Endodermal cell (in vitro differentiated cells): ENCODE measurements around the gene ACVR1B. TPM values are rescaled to one million over a fixed set of nuclear protein-coding genes. Genes with fewer than 3 reads are reported as not detected.
A peak's percentile ranks its signal among the peaks of the same experiment; 100 is the strongest.

ENCODE experiments used
- DNase-seq: peaks from one replicate; pipeline ENCODE4 v3.0.0-alpha.2; 2017
- H3K27ac ChIP-seq: 2 replicates; pipeline ENCODE4 v1.5.1; 2013; ENCODE audit warnings: mild to moderate bottlenecking, low read depth, low read length, moderate library complexity
- H3K27me3 ChIP-seq: 2 replicates; pipeline ENCODE4 v1.6.1; 2013; ENCODE audit warnings: mild to moderate bottlenecking, low read length, moderate library complexity; ENCODE audit not compliant: insufficient read depth, control insufficient read depth, poor library complexity, severe bottlenecking
- H3K36me3 ChIP-seq: 2 replicates; pipeline ENCODE4 v1.7.0; 2013; ENCODE audit warnings: mild to moderate bottlenecking, low read length, moderate library complexity; ENCODE audit not compliant: control insufficient read depth, insufficient read depth
- H3K4me1 ChIP-seq: one replicate; pipeline ENCODE4 v1.7.0; 2013; ENCODE audit warnings: low read length; ENCODE audit not compliant: control insufficient read depth, insufficient read depth
- H3K4me3 ChIP-seq: 2 replicates; pipeline ENCODE4 v1.5.1; 2013; ENCODE audit warnings: mild to moderate bottlenecking, low read length, moderate library complexity
- H3K9ac ChIP-seq: 2 replicates; pipeline ENCODE4 v1.6.1; 2013; ENCODE audit warnings: mild to moderate bottlenecking, low read length, moderate library complexity; ENCODE audit not compliant: poor library complexity, severe bottlenecking; ENCODE audit errors: extremely low read depth
- H3K9me3 ChIP-seq: 2 replicates; pipeline ENCODE4 v1.6.1; 2013; ENCODE audit warnings: mild to moderate bottlenecking, low read length, moderate library complexity; ENCODE audit not compliant: control insufficient read depth
- H3K27ac Mint-ChIP-seq: 2 replicates; pipeline ENCODE4 v1.8.0; 2020; ENCODE audit warnings: mixed read lengths
- H3K27me3 Mint-ChIP-seq: 2 replicates; pipeline ENCODE4 v1.8.0; 2021; ENCODE audit warnings: mild to moderate bottlenecking, mixed read lengths; ENCODE audit not compliant: insufficient read depth
- H3K36me3 Mint-ChIP-seq: 2 replicates; pipeline ENCODE4 v1.8.0; 2020; ENCODE audit warnings: low read depth, mixed read lengths
- H3K4me1 Mint-ChIP-seq: 2 replicates; pipeline ENCODE4 v1.8.0; 2020; ENCODE audit warnings: mixed read lengths
- H3K4me3 Mint-ChIP-seq: 2 replicates; pipeline ENCODE4 v1.8.0; 2020; ENCODE audit warnings: mild to moderate bottlenecking, moderate library complexity, mixed read lengths
- H3K9me3 Mint-ChIP-seq: 2 replicates; pipeline ENCODE4 v1.8.0; 2020; ENCODE audit warnings: mild to moderate bottlenecking, mixed read lengths
- CTCF ChIP-seq: fragments of 200-600 bp; sonication (generic); conservative IDR thresholded peaks from 2 replicates; pipeline ENCODE4 v1.5.0; 2021; ENCODE audit warnings: antibody characterized with exemption, mild to moderate bottlenecking
- WGBS, 2 experiments: methylation state at CpG; one replicate each; pipeline versions ENCODE4 v1.1.5 to v1.1.7; 2013; ENCODE audit warnings: missing lambda C conversion rate in 2 of 2, mixed read lengths in 1 of 2; ENCODE audit not compliant: insufficient coverage in 1 of 2, insufficient read length in 1 of 2; 5-methylcytosine and 5-hydroxymethylcytosine counted together
- total RNA-seq, 2 donors: library from RNA; stranded (reverse); fragmentation: NEBNext Ultra II Directional in 1 of 2; extraction: Animal tissue kit (Norgen Biotek cat#: 25700) in 1 of 2; gene quantifications; 2 replicates in 1 of 2; 3 replicates in 1 of 2; pipeline ENCODE4 v1.2.1, GENCODE V29; 2021

ACVR1B gene
- total RNA-seq, 2 donors from 2014 or later = 48.6 to 59.3 TPM

DNA sequence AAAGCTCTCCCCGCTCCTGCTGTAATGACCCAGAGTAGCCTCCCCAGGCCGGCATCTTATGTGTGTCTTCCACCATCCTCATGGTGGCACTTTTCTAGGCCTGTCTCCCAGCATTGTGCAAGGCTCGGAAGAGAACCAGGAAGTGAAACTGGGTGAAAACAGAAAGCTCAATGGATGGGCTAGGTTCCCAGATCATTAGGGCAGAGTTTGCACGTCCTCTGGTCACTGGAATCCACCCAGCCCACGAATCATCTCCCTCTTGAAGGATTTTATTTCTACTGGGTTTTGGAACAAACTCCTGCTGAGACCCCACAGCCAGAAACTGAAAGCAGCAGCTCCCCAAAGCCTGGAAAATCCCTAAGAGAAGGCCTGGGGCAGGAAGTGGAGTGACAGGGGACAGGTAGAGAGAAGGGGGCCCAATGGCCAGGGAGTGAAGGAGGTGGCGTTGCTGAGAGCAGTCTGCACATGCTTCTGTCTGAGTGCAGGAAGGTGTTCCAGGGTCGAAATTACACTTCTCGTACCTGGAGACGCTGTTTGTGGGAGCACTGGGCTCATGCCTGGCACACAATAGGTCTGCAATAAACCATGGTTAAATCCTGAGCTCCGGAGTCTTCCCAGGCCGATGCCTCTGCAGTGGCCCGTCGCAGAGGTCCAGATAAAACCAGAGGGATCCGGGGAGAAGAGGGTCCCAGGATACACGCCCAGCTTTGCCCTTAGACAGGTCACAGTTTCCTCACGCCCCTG lies 28.6 kb upstream of the ACVR1B start:
- no peak overlapping the region for H3K4me3 ChIP-seq
- H3K4me1 ChIP-seq = peaks cover 4% of the 10 kb centered on the region
- H3K9me3 ChIP-seq = no peaks in the 10 kb centered on the region
- DNase-seq = no peak
- H3K9ac ChIP-seq = no peak overlapping the region
- no peaks in the 10 kb centered on the region for H3K9me3 Mint-ChIP-seq
- no peaks in the 10 kb centered on the region for H3K36me3 ChIP-seq
- H3K27me3 ChIP-seq = no peaks in the 10 kb centered on the region
- no peak overlapping the region for H3K27ac ChIP-seq
- TF ChIP-seq CTCF = no peak
- WGBS, 2 experiments = 70 to 80% methylated on average over 13 to 16 of the region's 16 CpGs
- peaks cover 13% of the 10 kb centered on the region for H3K27me3 Mint-ChIP-seq
- peak overlapping the region; percentile 30 for H3K4me3 Mint-ChIP-seq
- no peak overlapping the region for H3K27ac Mint-ChIP-seq
- H3K4me1 Mint-ChIP-seq = peaks cover 30% of the 10 kb centered on the region
- no peaks in the 10 kb centered on the region for H3K36me3 Mint-ChIP-seq

- H3K4me3 ChIP-seq = no peak overlapping the region
- H3K4me3 Mint-ChIP-seq = peak overlapping the region; percentile 30
These were observed 27.8 kb upstream of the ACVR1B start for GRCh38 chr12:51923506-51924365.

More at GRCh38 chr12:51923506-51924365, 27.8 kb upstream of the ACVR1B start:
- Histone ChIP-seq H3K36me3 (no peaks in the 10 kb centered on the region), H3K9me3 (no peaks in the 10 kb centered on the region), H3K27ac (no peak overlapping the region), H3K4me1 (peaks cover 4% of the 10 kb centered on the region), H3K27me3 (no peaks in the 10 kb centered on the region), H3K9ac (no peak overlapping the region)
- TF ChIP-seq CTCF = peak; percentile 96
- Mint-ChIP-seq H3K27me3 (peaks cover 13% of the 10 kb centered on the region), H3K4me1 (peaks cover 24% of the 10 kb centered on the region), H3K27ac (no peak overlapping the region), H3K36me3 (no peaks in the 10 kb centered on the region), H3K9me3 (no peaks in the 10 kb centered on the region)
- whole genome bisulfite sequencing, 2 experiments = 31 to 45% methylated on average over 12 to 31 of the region's 31 CpGs
- DNase-seq = peak; percentile 93
